H9 (cell line): ENCODE measurements around the gene DTX4. TPM values are rescaled to one million over a fixed set of nuclear protein-coding genes. Genes with fewer than 3 reads are reported as not detected.

Experiments used
- DNase-seq: peaks from one replicate; pipeline ENCODE4 v3.0.0-alpha.2; 2017
- H2AFZ ChIP-seq: one replicate; pipeline ENCODE4 v1.6.1; 2013; ENCODE audit warnings: mild to moderate bottlenecking, low read length, control low read depth, moderate library complexity
- H2AK5ac ChIP-seq: 2 replicates; pipeline ENCODE4 v1.6.1; 2013; ENCODE audit warnings: low read length, control low read depth, mixed read lengths; ENCODE audit not compliant: insufficient read length
- H2BK120ac ChIP-seq: one replicate; pipeline ENCODE4 v1.6.1; 2013; ENCODE audit warnings: low read depth, mild to moderate bottlenecking, low read length, control low read depth, inconsistent platforms; ENCODE audit not compliant: poor library complexity, severe bottlenecking
- H2BK12ac ChIP-seq: 2 replicates; pipeline ENCODE4 v1.6.1; 2013; ENCODE audit warnings: low read length, control low read depth, mixed read lengths, low read depth; ENCODE audit not compliant: insufficient read length
- H2BK15ac ChIP-seq: 2 replicates; pipeline ENCODE4 v1.6.1; 2013; ENCODE audit warnings: low read depth, low read length, control low read depth
- H2BK20ac ChIP-seq: one replicate; pipeline ENCODE4 v1.6.1; 2013; ENCODE audit warnings: low read depth, mild to moderate bottlenecking, low read length, control low read depth, inconsistent platforms; ENCODE audit not compliant: poor library complexity, severe bottlenecking
- H2BK5ac ChIP-seq: 2 replicates; pipeline ENCODE4 v1.6.1; 2013; ENCODE audit warnings: low read length, control low read depth, mixed read lengths; ENCODE audit not compliant: insufficient read length
- H3K14ac ChIP-seq: 2 replicates; pipeline ENCODE4 v1.6.1; 2013; ENCODE audit warnings: low read length, control low read depth; ENCODE audit not compliant: insufficient read depth
- H3K18ac ChIP-seq: 2 replicates; pipeline ENCODE4 v1.6.1; 2013; ENCODE audit warnings: low read depth, mild to moderate bottlenecking, mixed read lengths, low read length, control low read depth; ENCODE audit not compliant: insufficient read length
- H3K23ac ChIP-seq: 2 replicates; pipeline ENCODE4 v1.6.1; 2013; ENCODE audit warnings: low read length, control low read depth, mixed read lengths, low read depth; ENCODE audit not compliant: insufficient read length
- H3K23me2 ChIP-seq: 2 replicates; pipeline ENCODE4 v1.6.1; 2013; ENCODE audit warnings: low read depth, mild to moderate bottlenecking, mixed read lengths, low read length, control low read depth; ENCODE audit not compliant: insufficient read length, poor library complexity, severe bottlenecking
- H3K27ac ChIP-seq: 2 replicates; pipeline ENCODE4 v1.5.1; 2013; ENCODE audit warnings: low read length, control low read depth, mixed read lengths, low read depth; ENCODE audit not compliant: insufficient read length
- H3K27me3 ChIP-seq: 2 replicates; pipeline ENCODE4 v1.6.1; 2013; ENCODE audit warnings: low read length, control low read depth, inconsistent platforms; ENCODE audit not compliant: insufficient read depth
- H3K4ac ChIP-seq: 2 replicates; pipeline ENCODE4 v1.6.1; 2013; ENCODE audit warnings: low read depth, mild to moderate bottlenecking, control low read depth, inconsistent platforms, low read length, moderate library complexity
- H3K4me1 ChIP-seq: 2 replicates; pipeline ENCODE4 v1.6.1; 2013; ENCODE audit warnings: low read length, control low read depth, inconsistent platforms; ENCODE audit not compliant: insufficient read depth
- H3K4me2 ChIP-seq: 2 replicates; pipeline ENCODE4 v1.6.1; 2013; ENCODE audit warnings: low read length, control low read depth, mixed read lengths; ENCODE audit not compliant: insufficient read length, insufficient read depth
- H3K56ac ChIP-seq: 2 replicates; pipeline ENCODE4 v1.6.1; 2013; ENCODE audit warnings: low read depth, mild to moderate bottlenecking, mixed read lengths, low read length, control low read depth; ENCODE audit not compliant: insufficient read length
- H3K79me1 ChIP-seq: 2 replicates; pipeline ENCODE4 v1.6.1; 2013; ENCODE audit warnings: low read depth, mild to moderate bottlenecking, moderate library complexity, low read length, control low read depth, inconsistent platforms; ENCODE audit not compliant: insufficient read depth, poor library complexity, severe bottlenecking
- H3K79me2 ChIP-seq: 2 replicates; pipeline ENCODE4 v1.6.1; 2013; ENCODE audit warnings: low read length, control low read depth, inconsistent platforms; ENCODE audit not compliant: insufficient read depth
- H3K9ac ChIP-seq: 2 replicates; pipeline ENCODE4 v1.6.1; 2013; ENCODE audit warnings: low read length, control low read depth, mixed read lengths; ENCODE audit not compliant: insufficient read length; ENCODE audit errors: extremely low read depth
- H3K9me3 ChIP-seq: one replicate; pipeline ENCODE4 v1.6.1; 2013; ENCODE audit warnings: low read depth, low read length, inconsistent platforms; ENCODE audit not compliant: control insufficient read depth
- H3T11ph ChIP-seq: one replicate; pipeline ENCODE4 v1.6.1; 2013; ENCODE audit warnings: mild to moderate bottlenecking, low read length, control low read depth, inconsistent platforms
- H4K20me1 ChIP-seq: one replicate; pipeline ENCODE4 v1.6.1; 2013; ENCODE audit not compliant: control insufficient read depth, insufficient read length, insufficient read depth
- H4K5ac ChIP-seq: 2 replicates; pipeline ENCODE4 v1.6.1; 2013; ENCODE audit warnings: low read depth, mild to moderate bottlenecking, mixed read lengths, low read length, control low read depth; ENCODE audit not compliant: insufficient read length
- H4K8ac ChIP-seq: replicated peaks from 2 replicates; pipeline ENCODE4 v1.6.1; 2013; ENCODE audit warnings: low read length, control low read depth, mixed read lengths, low read depth; ENCODE audit not compliant: insufficient read length
- H4K91ac ChIP-seq: 2 replicates; pipeline ENCODE4 v1.6.1; 2013; ENCODE audit warnings: low read depth, mild to moderate bottlenecking, moderate library complexity, mixed read lengths, low read length, control low read depth; ENCODE audit not compliant: insufficient read length
- H3K27ac Mint-ChIP-seq, 3 experiments: 2 replicates in 2 of 3; 3 replicates in 1 of 3; pipeline ENCODE4 v1.8.0; 2020 to 2021; ENCODE audit warnings: mixed read lengths in 3 of 3, mild to moderate bottlenecking in 1 of 3, moderate library complexity in 1 of 3
- H3K27me3 Mint-ChIP-seq: 2 replicates; pipeline ENCODE4 v1.8.0; 2021; ENCODE audit warnings: low read depth, mild to moderate bottlenecking, moderate library complexity, mixed read lengths
- H3K36me3 Mint-ChIP-seq, 3 experiments: 2 replicates in 2 of 3; 3 replicates in 1 of 3; pipeline ENCODE4 v1.8.0; 2020 to 2021; ENCODE audit warnings: low read depth in 3 of 3, mixed read lengths in 3 of 3; ENCODE audit not compliant: insufficient read depth in 1 of 3
- H3K4me1 Mint-ChIP-seq, 2 experiments: 2 replicates each; pipeline ENCODE4 v1.8.0; 2020; ENCODE audit warnings: mixed read lengths in 2 of 2
- H3K4me3 Mint-ChIP-seq, 2 experiments: 2 replicates in 1 of 2; 3 replicates in 1 of 2; pipeline ENCODE4 v1.8.0; 2020 to 2021; ENCODE audit warnings: mild to moderate bottlenecking in 2 of 2, mixed read lengths in 2 of 2, moderate library complexity in 1 of 2
- H3K9me3 Mint-ChIP-seq, 2 experiments: 2 replicates in 1 of 2; 3 replicates in 1 of 2; pipeline ENCODE4 v1.8.0; 2020; ENCODE audit warnings: mild to moderate bottlenecking in 2 of 2, mixed read lengths in 2 of 2, moderate library complexity in 1 of 2
- CTCF ChIP-seq: fragments of 200-600 bp; sonication (generic); conservative IDR thresholded peaks from 3 replicates; pipeline ENCODE4 v1.8.0; 2021; ENCODE audit warnings: antibody characterized with exemption, mild to moderate bottlenecking
- WGBS: extraction: QIAGEN DNeasy Blood & Tissue Kit; methylation state at CpG from one replicate; pipeline ENCODE4 v1.1.7; 2013; ENCODE audit warnings: missing lambda C conversion rate, low lambda C conversion rate, mixed read lengths; ENCODE audit not compliant: insufficient read length; ENCODE audit errors: extremely low coverage; 5-methylcytosine and 5-hydroxymethylcytosine counted together
- total RNA-seq: library from RNA; stranded (reverse); gene quantifications from 2 replicates; pipeline ENCODE4 v1.2.1, GENCODE V29; 2021

Gene DTX4
- total RNA-seq, 1 experiment from 2014 or later, result 13.0 TPM

- Histone ChIP-seq H3K79me2 (no peaks in the 10 kb centered on the region), H3K9me3 (no peaks in the 10 kb centered on the region), H3K4me2 (no peak overlapping the region), H2AFZ (no peak overlapping the region), H3K23ac (no peak overlapping the region), H4K5ac (no peak overlapping the region), H3K4me1 (no peaks in the 10 kb centered on the region; the same call in 1 of the 2 replicates), H3K23me2 (no peaks in the 10 kb centered on the region), H3K27me3 (no peaks in the 10 kb centered on the region), H3K27ac (no peak overlapping the region), H3K56ac (no peak overlapping the region), H3T11ph (no peak overlapping the region), H4K8ac (no peak overlapping the region), H2BK5ac (no peak overlapping the region), H2AK5ac (no peak overlapping the region), H3K79me1 (no peaks in the 10 kb centered on the region), H2BK20ac (no peak overlapping the region), H3K4ac (no peak overlapping the region), H3K18ac (no peak overlapping the region), H4K91ac (no peak overlapping the region), H4K20me1 (no peaks in the 10 kb centered on the region), H3K14ac (no peak overlapping the region), H3K9ac (no peak overlapping the region), H2BK15ac (no peak overlapping the region), H2BK120ac (no peak overlapping the region), H2BK12ac (no peak overlapping the region)
- Mint-ChIP-seq H3K27ac (no peak overlapping the region), H3K9me3 (peaks cover 10 to 13% of the 10 kb centered on the region in 2 experiments), H3K4me3 (no peak overlapping the region), H3K27me3 (no peaks in the 10 kb centered on the region), H3K36me3 (0 out of 7 replicates have a peak, but pooled peaks cover 0 to under 1% (median 0%) of the 10 kb centered on the region in 3 experiments), H3K4me1 (peaks cover 7 to 9% of the 10 kb centered on the region in 2 experiments)
- no peak for TF ChIP-seq CTCF
- no peak for DNase-seq
- no CpG with 5 or more reads among the region's 7 CpGs for WGBS
These were observed 77.6 kb downstream of the DTX4 start for GRCh38 chr11:59249535-59249934.
